PFSK-1 (cell line): ENCODE measurements around the gene NDUFA6.

Source experiments
- POLR2AphosphoS5 ChIP-seq: IDR thresholded peaks from 2 replicates; pipeline ENCODE4 v1.6.1; 2012; ENCODE audit warnings: low read depth, mild to moderate bottlenecking, control low read depth, low read length, moderate library complexity
- TF ChIP-seq, protein P1 (sequence below), 2 experiments: IDR thresholded peaks; 2 replicates each; pipeline versions ENCODE4 v1.6.1 to v1.8.0; 2011 to 2012; ENCODE audit warnings: low read depth in 2 of 2, low read length in 2 of 2, control low read depth in 1 of 2, inconsistent platforms in 1 of 2, mild to moderate bottlenecking in 1 of 2, moderate library complexity in 1 of 2; ENCODE audit not compliant: insufficient read depth in 1 of 2

DNA sequence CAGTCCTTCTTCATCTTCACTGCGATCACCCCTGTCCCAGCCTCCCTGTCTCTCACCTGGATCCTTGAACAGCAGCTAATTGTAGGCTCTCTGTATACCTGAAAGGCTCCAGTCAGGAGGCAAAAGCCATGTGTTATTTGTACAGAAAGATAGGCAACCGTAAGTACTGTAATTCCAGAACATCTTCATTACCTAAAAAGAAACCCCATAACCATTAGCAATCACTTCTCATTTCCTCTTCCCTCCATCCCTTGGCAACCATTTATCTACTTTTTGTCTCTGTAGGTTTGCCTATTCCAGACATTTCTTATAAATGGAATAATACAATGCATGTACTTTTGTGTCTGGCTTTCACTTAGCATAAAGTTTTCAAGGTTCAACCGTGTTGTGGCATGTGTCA, 37.8 kb downstream of the NDUFA6 start:
- TF ChIP-seq, protein P1, sequence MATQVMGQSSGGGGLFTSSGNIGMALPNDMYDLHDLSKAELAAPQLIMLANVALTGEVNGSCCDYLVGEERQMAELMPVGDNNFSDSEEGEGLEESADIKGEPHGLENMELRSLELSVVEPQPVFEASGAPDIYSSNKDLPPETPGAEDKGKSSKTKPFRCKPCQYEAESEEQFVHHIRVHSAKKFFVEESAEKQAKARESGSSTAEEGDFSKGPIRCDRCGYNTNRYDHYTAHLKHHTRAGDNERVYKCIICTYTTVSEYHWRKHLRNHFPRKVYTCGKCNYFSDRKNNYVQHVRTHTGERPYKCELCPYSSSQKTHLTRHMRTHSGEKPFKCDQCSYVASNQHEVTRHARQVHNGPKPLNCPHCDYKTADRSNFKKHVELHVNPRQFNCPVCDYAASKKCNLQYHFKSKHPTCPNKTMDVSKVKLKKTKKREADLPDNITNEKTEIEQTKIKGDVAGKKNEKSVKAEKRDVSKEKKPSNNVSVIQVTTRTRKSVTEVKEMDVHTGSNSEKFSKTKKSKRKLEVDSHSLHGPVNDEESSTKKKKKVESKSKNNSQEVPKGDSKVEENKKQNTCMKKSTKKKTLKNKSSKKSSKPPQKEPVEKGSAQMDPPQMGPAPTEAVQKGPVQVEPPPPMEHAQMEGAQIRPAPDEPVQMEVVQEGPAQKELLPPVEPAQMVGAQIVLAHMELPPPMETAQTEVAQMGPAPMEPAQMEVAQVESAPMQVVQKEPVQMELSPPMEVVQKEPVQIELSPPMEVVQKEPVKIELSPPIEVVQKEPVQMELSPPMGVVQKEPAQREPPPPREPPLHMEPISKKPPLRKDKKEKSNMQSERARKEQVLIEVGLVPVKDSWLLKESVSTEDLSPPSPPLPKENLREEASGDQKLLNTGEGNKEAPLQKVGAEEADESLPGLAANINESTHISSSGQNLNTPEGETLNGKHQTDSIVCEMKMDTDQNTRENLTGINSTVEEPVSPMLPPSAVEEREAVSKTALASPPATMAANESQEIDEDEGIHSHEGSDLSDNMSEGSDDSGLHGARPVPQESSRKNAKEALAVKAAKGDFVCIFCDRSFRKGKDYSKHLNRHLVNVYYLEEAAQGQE (IDR thresholded peaks at IDR 0.05; ENCODE audit: insufficient read depth in 1 of 2, low read depth in 2 of 2, low read length in 2 of 2): no peak
- no peak for TF ChIP-seq POLR2AphosphoS5
